H1 (cell line): ENCODE data around the gene THAP2. TPM values are rescaled to one million over a fixed set of nuclear protein-coding genes. Genes with fewer than 3 reads are reported as not detected.

Experiments
- CTCF ChIA-PET: fragments of 300-600 bp; sonication (Branson Sonifier 250); formaldehyde crosslinking; loops from one replicate; lab custom pipeline; 2021; ENCODE audit not compliant: partially characterized antibody; lab: Charles Lee
- POLR2A ChIA-PET: fragments of 300-600 bp; sonication (Branson Sonifier 250); formaldehyde crosslinking; loops from one replicate; lab custom pipeline; 2021; ENCODE audit warnings: inconsistent platforms; ENCODE audit not compliant: partially characterized antibody; lab: Charles Lee
- DNase-seq, 2 experiments: peaks; one replicate each; pipeline versions ENCODE4 v3.0.0 to v3.0.0-alpha.2; 2010 to 2022; ENCODE audit warnings: low spot score in 2 of 2, low read depth in 1 of 2, mixed read lengths in 1 of 2
- FAIRE-seq: peaks from 2 replicates; lab custom pipeline; 2011; peaks lifted over from hg19 to GRCh38; lab: Jason Lieb, UNC
- H2AFZ ChIP-seq: 2 replicates; pipeline ENCODE4 v1.8.1; 2012; ENCODE audit warnings: low read length, inconsistent platforms
- H2AK5ac ChIP-seq: 2 replicates; pipeline ENCODE4 v1.6.1; 2013; ENCODE audit warnings: low read depth, low read length
- H2BK120ac ChIP-seq: replicated peaks from 2 replicates; pipeline ENCODE3; 2013; ENCODE audit warnings: low read depth, low read length, inconsistent platforms
- H2BK12ac ChIP-seq: 2 replicates; pipeline ENCODE4 v1.6.1; 2013; ENCODE audit warnings: low read depth, low read length
- H2BK15ac ChIP-seq: 2 replicates; pipeline ENCODE4 v1.6.1; 2013; ENCODE audit warnings: low read length
- H2BK20ac ChIP-seq: 2 replicates; pipeline ENCODE4 v1.6.1; 2013; ENCODE audit warnings: low read length
- H2BK5ac ChIP-seq: 2 replicates; pipeline ENCODE4 v1.6.1; 2013; ENCODE audit warnings: low read depth, low read length
- H3K14ac ChIP-seq: 2 replicates; pipeline ENCODE4 v1.6.1; 2013; ENCODE audit warnings: inconsistent platforms; ENCODE audit not compliant: insufficient read length
- H3K18ac ChIP-seq: 2 replicates; pipeline ENCODE4 v1.6.1; 2013; ENCODE audit warnings: low read length; ENCODE audit errors: extremely low read depth
- H3K23ac ChIP-seq: 2 replicates; pipeline ENCODE4 v1.6.1; 2013; ENCODE audit warnings: inconsistent platforms; ENCODE audit not compliant: insufficient read length
- H3K23me2 ChIP-seq: 2 replicates; pipeline ENCODE4 v1.6.1; 2013; ENCODE audit warnings: low read depth, low read length
- H3K27ac ChIP-seq: 2 replicates; pipeline ENCODE4 v1.6.1; 2011; ENCODE audit warnings: low read depth, low read length, inconsistent platforms
- H3K27me3 ChIP-seq, 4 experiments: replicated peaks in 1 of 4; 1 replicate in 1 of 4; 2 replicates in 3 of 4; pipeline versions ENCODE4 v1.6.1 to v1.8.1; 2011 to 2013; ENCODE audit warnings: low read length in 3 of 4, mild to moderate bottlenecking in 3 of 4, inconsistent platforms in 2 of 4, mixed read lengths in 2 of 4, moderate library complexity in 1 of 4; ENCODE audit not compliant: control insufficient read depth in 3 of 4, insufficient read depth in 3 of 4; ENCODE audit errors: extremely low read depth in 1 of 4
- H3K36me3 ChIP-seq, 4 experiments: 2 replicates each; pipeline versions ENCODE4 v1.6.1 to v1.8.1; 2011 to 2013; ENCODE audit warnings: mild to moderate bottlenecking in 4 of 4, low read length in 3 of 4, moderate library complexity in 2 of 4, control low read depth in 1 of 4, inconsistent platforms in 1 of 4; ENCODE audit not compliant: insufficient read depth in 4 of 4, control insufficient read depth in 2 of 4
- H3K4ac ChIP-seq: replicated peaks from 2 replicates; pipeline ENCODE3; 2013; ENCODE audit warnings: low read length, low read depth, mixed read lengths, inconsistent platforms; ENCODE audit not compliant: insufficient read length
- H3K4me1 ChIP-seq, 4 experiments: replicated peaks in 1 of 4; 1 replicate in 1 of 4; 2 replicates in 3 of 4; pipeline versions ENCODE4 v1.6.1 to v1.8.1; 2011 to 2013; ENCODE audit warnings: low read length in 3 of 4, inconsistent platforms in 2 of 4, mixed read lengths in 1 of 4; ENCODE audit not compliant: insufficient read depth in 4 of 4, control insufficient read depth in 3 of 4
- H3K4me2 ChIP-seq, 2 experiments: 2 replicates each; pipeline versions ENCODE4 v1.6.1 to v1.8.1; 2011 to 2013; ENCODE audit warnings: low read depth in 2 of 2, low read length in 2 of 2, control low read depth in 1 of 2, inconsistent platforms in 1 of 2, mild to moderate bottlenecking in 1 of 2; ENCODE audit not compliant: insufficient read depth in 1 of 2
- H3K4me3 ChIP-seq, 4 experiments: fragments of 200-600, 300-600 bp in 1 of 4; sonication (generic), shearing (Covaris generic), sonication (Bioruptor Twin) in 1 of 4; 2 replicates each; pipeline versions ENCODE4 v1.5.1 to v1.8.1; 2011 to 2016; ENCODE audit warnings: low read length in 4 of 4, low read depth in 3 of 4, control low read depth in 2 of 4, inconsistent platforms in 2 of 4, mild to moderate bottlenecking in 2 of 4, mixed read lengths in 1 of 4, moderate library complexity in 1 of 4; ENCODE audit not compliant: insufficient read depth in 2 of 4; ENCODE audit errors: extremely low read depth in 1 of 4
- H3K56ac ChIP-seq: replicated peaks from 2 replicates; pipeline ENCODE3; 2013; ENCODE audit warnings: low read depth, mild to moderate bottlenecking, mixed read lengths, low read length, inconsistent platforms; ENCODE audit not compliant: insufficient read length
- H3K79me1 ChIP-seq: 2 replicates; pipeline ENCODE4 v1.6.1; 2013; ENCODE audit warnings: low read depth, low read length, control low read depth
- H3K79me2 ChIP-seq, 2 experiments: 2 replicates each; pipeline versions ENCODE4 v1.6.1 to v1.8.1; 2012 to 2013; ENCODE audit warnings: low read length in 2 of 2, mild to moderate bottlenecking in 2 of 2, inconsistent platforms in 1 of 2; ENCODE audit not compliant: insufficient read depth in 2 of 2, control insufficient read depth in 1 of 2
- H3K9ac ChIP-seq, 4 experiments: replicated peaks in 1 of 4; 1 replicate in 1 of 4; 2 replicates in 3 of 4; pipeline versions ENCODE4 v1.6.1 to v1.8.1; 2011 to 2013; ENCODE audit warnings: low read depth in 3 of 4, low read length in 3 of 4, control low read depth in 2 of 4, mild to moderate bottlenecking in 2 of 4, moderate library complexity in 2 of 4, inconsistent platforms in 1 of 4; ENCODE audit errors: extremely low read depth in 1 of 4
- H3K9me3 ChIP-seq, 2 experiments: 2 replicates each; pipeline versions ENCODE4 v1.6.1 to v1.8.1; 2012 to 2013; ENCODE audit warnings: mild to moderate bottlenecking in 2 of 2, moderate library complexity in 2 of 2, control low read depth in 1 of 2, inconsistent platforms in 1 of 2, low read depth in 1 of 2, low read length in 1 of 2, mixed read lengths in 1 of 2; ENCODE audit not compliant: insufficient read depth in 2 of 2
- H4K20me1 ChIP-seq, 2 experiments: replicated peaks in 1 of 2; 2 replicates each; pipeline versions ENCODE3 to v1.8.1; 2011 to 2013; ENCODE audit warnings: inconsistent platforms in 2 of 2, low read length in 2 of 2, mild to moderate bottlenecking in 1 of 2; ENCODE audit not compliant: insufficient read depth in 2 of 2, control insufficient read depth in 1 of 2
- H4K5ac ChIP-seq: 2 replicates; pipeline ENCODE4 v1.6.1; 2013; ENCODE audit warnings: low read length, low read depth, mixed read lengths, inconsistent platforms; ENCODE audit not compliant: insufficient read length
- H4K8ac ChIP-seq: 2 replicates; pipeline ENCODE4 v1.8.0; 2013; ENCODE audit warnings: mild to moderate bottlenecking, moderate library complexity, low read length, inconsistent platforms; ENCODE audit not compliant: insufficient read depth; ENCODE audit errors: extremely low read depth
- H4K91ac ChIP-seq: replicated peaks from 2 replicates; pipeline ENCODE3; 2013; ENCODE audit warnings: low read length, mixed read lengths, inconsistent platforms; ENCODE audit not compliant: insufficient read length
- ASH2L ChIP-seq: fragments of 200-600, 300-600 bp; sonication (generic); IDR thresholded peaks from one replicate; pipeline ENCODE4 v1.7.1; 2017; ENCODE audit warnings: low read length
- CBX5 ChIP-seq: fragments of 300-800, 300-1000 bp; sonication (generic); IDR thresholded peaks from 2 replicates; pipeline ENCODE4 v1.7.1; 2016; ENCODE audit warnings: antibody characterized with exemption, low read length, low read depth
- CREB1 ChIP-seq: IDR thresholded peaks from 2 replicates; pipeline ENCODE4 v1.6.1; 2012; ENCODE audit warnings: inconsistent platforms
- GTF2F1 ChIP-seq: IDR thresholded peaks from 2 replicates; pipeline ENCODE4 v1.6.1; 2012; ENCODE audit warnings: low read depth, low read length, improper control_type of control experiment, borderline replicate concordance
- HDAC6 ChIP-seq: IDR thresholded peaks from one replicate; pipeline ENCODE4 v1.7.1; 2012; ENCODE audit warnings: low read depth, mild to moderate bottlenecking, inconsistent platforms, low read length, moderate library complexity
- JUND ChIP-seq: IDR thresholded peaks from 2 replicates; pipeline ENCODE4 v1.6.1; 2011; ENCODE audit warnings: mild to moderate bottlenecking, improper control_type of control experiment, low read length
- KDM4A ChIP-seq: IDR thresholded peaks from one replicate; pipeline ENCODE4 v1.7.1; 2012; ENCODE audit warnings: low read depth, mild to moderate bottlenecking, moderate library complexity, low read length, inconsistent platforms; ENCODE audit not compliant: severe bottlenecking
- POLR2A ChIP-seq, 2 experiments: IDR thresholded peaks; 1 replicate in 1 of 2; 2 replicates in 1 of 2; pipeline ENCODE4 v1.6.1; 2011; ENCODE audit warnings: low read depth in 2 of 2, low read length in 2 of 2, mild to moderate bottlenecking in 2 of 2; ENCODE audit errors: control extremely low read depth in 1 of 2
- POLR2AphosphoS5 ChIP-seq: IDR thresholded peaks from 2 replicates; pipeline ENCODE4 v1.6.1; 2011; ENCODE audit warnings: low read depth, low read length
- POU5F1 ChIP-seq: IDR thresholded peaks from 2 replicates; pipeline ENCODE4 v1.6.1; 2011; ENCODE audit warnings: low read depth, mild to moderate bottlenecking, low read length, moderate library complexity
- RXRA ChIP-seq: IDR thresholded peaks from 2 replicates; pipeline ENCODE4 v1.6.1; 2011; ENCODE audit warnings: low read depth, mild to moderate bottlenecking, low read length, moderate library complexity; ENCODE audit not compliant: insufficient read depth
- SIN3A ChIP-seq, 2 experiments: IDR thresholded peaks in 1 of 2; conservative IDR thresholded peaks in 1 of 2; 2 replicates each; pipeline ENCODE4 v1.6.1; 2011 to 2012; ENCODE audit warnings: low read length in 2 of 2, improper control_type of control experiment in 1 of 2, low read depth in 1 of 2, mild to moderate bottlenecking in 1 of 2
- SIRT6 ChIP-seq: IDR thresholded peaks from one replicate; pipeline ENCODE4 v1.7.1; 2012; ENCODE audit warnings: low read length, inconsistent platforms
- SIX5 ChIP-seq: IDR thresholded peaks from 2 replicates; pipeline ENCODE4 v1.6.1; 2011; ENCODE audit warnings: mild to moderate bottlenecking, low read depth, low read length
- TAF1 ChIP-seq: IDR thresholded peaks from 2 replicates; pipeline ENCODE4 v1.6.1; 2011; ENCODE audit warnings: mild to moderate bottlenecking, low read depth, low read length
- WGBS, 2 experiments: shearing (Covaris generic) in 1 of 2; methylation state at CpG; one replicate each; pipeline versions ENCODE4 v1.1.6 to v1.1.7; 2013 to 2015; ENCODE audit warnings: low lambda C conversion rate in 2 of 2, mixed read lengths in 2 of 2, inconsistent platforms in 1 of 2, low coverage in 1 of 2, missing lambda C conversion rate in 1 of 2; ENCODE audit not compliant: insufficient replicate concordance in 2 of 2, insufficient coverage in 1 of 2, insufficient read length in 1 of 2; ENCODE audit errors: extremely low coverage in 1 of 2, missing lambda C conversion rate in 1 of 2; 5-methylcytosine and 5-hydroxymethylcytosine counted together
- polyA plus RNA-seq, 7 experiments: library from polyadenylated mRNA; depleted of rRNA in 3 of 7; stranded (reverse) in 5 of 7; unstranded in 2 of 7; fragments of >200 nt in 5 of 7; fragments of 200-250 nt in 2 of 7; gene quantifications; 1 replicate in 5 of 7; 2 replicates in 1 of 7; 4 replicates in 1 of 7; pipeline versions ENCODE4 v1.2.1 to v1.2.3, GENCODE V29; 2011 to 2013; ENCODE audit warnings: missing spikeins in 2 of 7, mixed read lengths in 2 of 7
- total RNA-seq: library from RNA; stranded (reverse); fragmentation: NEBNext Ultra II Directional; extraction: Animal tissue kit (Norgen Biotek cat#: 25700); gene quantifications from 2 replicates; pipeline ENCODE4 v1.2.1, GENCODE V29; 2021

THAP2 gene
- total and polyA plus RNA-seq, 2 of the 8 experiments (the other 6 are each of a cell fraction or from before 2014, with no cell fraction given), result 1.8 to 5.3 TPM

DNA sequence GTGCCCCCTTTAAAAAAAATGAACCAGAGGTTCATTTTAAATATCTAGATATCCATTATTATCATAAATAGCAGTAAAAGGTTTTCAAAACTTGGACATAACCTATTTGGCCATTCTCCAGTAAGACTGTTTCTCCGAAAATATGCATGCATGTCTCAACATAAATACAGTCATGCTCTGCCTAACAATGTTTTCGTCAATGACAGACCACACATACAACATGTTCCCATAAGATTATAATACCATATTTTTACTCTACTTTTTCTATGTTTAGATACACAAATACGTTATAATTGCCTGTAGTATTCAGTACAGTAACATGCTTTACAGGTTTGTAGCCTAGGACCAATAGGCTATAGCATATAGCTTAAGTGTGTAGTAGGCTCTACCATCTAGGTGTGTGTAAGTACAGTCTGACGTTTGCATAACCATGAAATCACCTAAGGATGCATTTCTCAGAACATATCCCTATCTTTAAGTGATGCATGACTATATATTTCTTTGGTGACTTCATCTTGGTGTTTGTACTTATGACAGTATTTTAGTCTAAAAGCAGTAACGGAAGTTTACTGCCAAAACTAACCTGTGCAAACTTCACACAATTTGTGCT, 25.0 kb downstream of the THAP2 start:
- Histone ChIP-seq H2BK5ac (no peak overlapping the region), H3K27ac (no peak overlapping the region), H4K20me1 (peaks cover 0 to 2% of the 10 kb centered on the region in 2 experiments), H3K79me1 (no peaks in the 10 kb centered on the region), H3K18ac (no peak overlapping the region), H2BK12ac (no peak overlapping the region), H3K14ac (no peak overlapping the region), H3K36me3 (no peaks in the 10 kb centered on the region), H3K4me2 (no peak overlapping the region), H3K4me3 (no peak overlapping the region), H2BK20ac (no peak overlapping the region), H3K23ac (no peak overlapping the region), H4K8ac (no peak overlapping the region), H4K91ac (no peak overlapping the region), H3K23me2 (peaks cover 2% of the 10 kb centered on the region; the same call in 1 of the 2 replicates), H3K9ac (no peak overlapping the region), H2BK15ac (no peak overlapping the region), H2AFZ (no peak overlapping the region), H3K4me1 (no peaks in the 10 kb centered on the region), H3K27me3 (no peaks in the 10 kb centered on the region), H2AK5ac (no peak overlapping the region), H4K5ac (no peak overlapping the region), H2BK120ac (no peak overlapping the region), H3K56ac (no peak overlapping the region), H3K4ac (no peak overlapping the region), H3K79me2 (no peaks in the 10 kb centered on the region), H3K9me3 (no peaks in the 10 kb centered on the region)
- FAIRE-seq (no peak), DNase-seq (no peak)
- ChIA-PET CTCF (interaction anchor here (1.0 to 2.1 kb wide), 2 partner anchors 26 to 59 kb away, joined by 3 to 4 read pairs; partner anchors contain the start of gene ZFC3H1), POLR2A (interaction anchor here (6.1 kb wide), 1 partner anchor 25 kb away, joined by 81 read pairs; the partner anchor contains the start of genes THAP2 and ZFC3H1)
- 77% methylated on average over 5 of the region's 5 CpGs; no CpG with 5 or more reads in 1 of the 2 experiments for WGBS, 2 experiments
- TF ChIP-seq JUND, result no peak
- TF ChIP-seq POLR2A (IDR thresholded peaks at IDR 0.05; ENCODE audit: control extremely low read depth in 1 of 2, low read depth in 2 of 2, low read length in 2 of 2), result no peak
- no peak for TF ChIP-seq HDAC6
- no peak for TF ChIP-seq POU5F1
- TF ChIP-seq SIRT6, result no peak
- no peak for TF ChIP-seq ASH2L
- TF ChIP-seq TAF1, result no peak
- no peak for TF ChIP-seq POLR2AphosphoS5
- TF ChIP-seq GTF2F1, result no peak
- TF ChIP-seq SIX5, result no peak
- no peak for TF ChIP-seq SIN3A (conservative IDR thresholded peaks at IDR 0.05 in 1 of 2, IDR thresholded peaks at IDR 0.05 in 1 of 2; ENCODE audit: low read depth in 1 of 2, low read length in 2 of 2)
- TF ChIP-seq KDM4A, result no peak
- TF ChIP-seq CREB1, result no peak
- no peak for TF ChIP-seq RXRA
- no peak for TF ChIP-seq CBX5
